Activated T-cell treated with anti-CD3 and anti-CD28 coated beads for 24 hours (primary cell): Measurements from ENCODE around the gene FBLN2.

Experiments used
- DNase-seq: peaks from one replicate; pipeline ENCODE4 v3.0.0-alpha.2; 2020; ENCODE audit warnings: low read depth

FBLN2 gene

GRCh38 chr3:13567684-13568514, 19.0 kb downstream of the FBLN2 start:
- no peak for DNase-seq

- no peak for DNase-seq
These were observed 19.6 kb downstream of the FBLN2 start for GRCh38 chr3:13568515-13569028.

GRCh38 chr3:13569201-13569600, 20.3 kb downstream of the FBLN2 start:
- no peak for DNase-seq

- no peak for DNase-seq
These were observed 20.9 kb downstream of the FBLN2 start for GRCh38 chr3:13569641-13570390.

GRCh38 chr3:13570391-13571194, 21.7 kb downstream of the FBLN2 start:
- no peak for DNase-seq

GRCh38 chr3:13571264-13571663, 22.3 kb downstream of the FBLN2 start:
- DNase-seq: no peak

GRCh38 chr3:13571831-13572750, 23.2 kb downstream of the FBLN2 start:
- no peak for DNase-seq

- no peak for DNase-seq
These were observed 24.1 kb downstream of the FBLN2 start for GRCh38 chr3:13572926-13573623.

- DNase-seq: no peak
These were observed 25.3 kb downstream of the FBLN2 start for GRCh38 chr3:13574083-13574797.

GRCh38 chr3:13574798-13575451, 26.0 kb downstream of the FBLN2 start:
- DNase-seq: peak; percentile 8

GRCh38 chr3:13575459-13576061, 26.6 kb downstream of the FBLN2 start:
- no peak for DNase-seq

GRCh38 chr3:13577181-13578121, 28.5 kb downstream of the FBLN2 start:
- DNase-seq: no peak

- no peak for DNase-seq
These were observed 29.3 kb downstream of the FBLN2 start for GRCh38 chr3:13578251-13578650.

GRCh38 chr3:13579063-13579462, 30.1 kb downstream of the FBLN2 start:
- no peak for DNase-seq

- no peak for DNase-seq
These were observed 31.5 kb downstream of the FBLN2 start for GRCh38 chr3:13580256-13581023.

- no peak for DNase-seq
These were observed 32.8 kb downstream of the FBLN2 start for GRCh38 chr3:13581485-13582365.
